Astrocyte of the hippocampus (primary cell): ENCODE data around the gene COQ7.

Experiments
- DNase-seq: peaks from one replicate; pipeline ENCODE4 v3.0.0; 2011; ENCODE audit warnings: low read depth, low spot score

Gene COQ7

DNA sequence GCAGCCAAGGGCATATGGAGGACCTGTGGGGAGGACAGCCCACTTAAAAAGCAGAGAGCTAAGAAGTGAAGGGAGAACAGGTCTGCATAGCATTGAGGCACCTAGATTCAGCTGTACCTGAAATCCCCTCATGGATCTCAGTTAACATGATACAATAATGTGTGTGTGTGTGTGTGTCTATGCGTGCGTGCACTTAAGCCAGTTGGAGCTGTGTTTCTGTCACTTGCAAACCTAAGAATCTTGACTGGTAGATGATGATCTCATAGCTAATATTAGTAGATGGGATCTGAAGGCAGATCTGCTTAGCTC is 44.6 kb downstream of the COQ7 start:
- no peak for DNase-seq

DNA sequence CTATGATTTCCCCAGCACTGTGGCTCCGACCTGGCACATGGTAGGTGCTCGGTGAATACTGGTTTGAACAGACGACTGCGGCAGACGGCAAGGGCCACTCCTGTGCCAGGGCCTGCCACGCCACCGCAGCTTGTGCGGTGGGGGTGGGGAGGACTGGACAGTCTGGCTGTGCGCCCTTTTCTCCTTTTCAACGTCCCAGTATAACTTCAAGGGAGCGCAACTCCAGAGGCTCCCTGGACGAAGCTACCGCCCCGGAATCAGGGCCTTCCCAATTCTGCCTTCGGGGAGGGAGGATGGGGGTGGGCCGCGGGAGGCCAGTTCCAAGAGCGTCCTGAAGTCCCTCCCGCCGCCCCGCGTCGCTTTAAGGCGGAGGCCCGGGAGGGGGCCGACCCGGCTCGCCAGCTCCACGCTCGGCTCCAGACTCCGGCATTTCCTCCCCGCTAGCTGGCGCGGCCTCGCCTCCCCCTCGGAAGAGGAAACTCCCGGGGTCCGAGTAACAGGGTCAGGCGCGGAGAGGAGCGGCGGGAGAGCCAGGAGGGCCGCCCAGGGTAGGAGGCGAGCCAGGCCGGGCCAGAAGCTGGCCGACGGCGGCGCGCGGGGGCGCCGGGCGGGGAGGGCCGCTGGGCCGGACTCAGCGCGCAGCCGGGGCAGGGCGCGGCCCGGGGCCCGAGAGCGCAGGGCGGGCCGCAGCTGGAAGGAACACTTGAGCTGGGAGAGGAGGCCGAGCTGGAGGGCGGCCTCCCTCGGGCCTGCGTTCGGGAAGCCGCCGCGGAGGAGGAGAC is 46.4 kb downstream of the COQ7 start, which contains the start of gene ITPRIPL2:
Gene ITPRIPL2, plus strand, starts transcription at position 388 of the 782 bp plus-strand sequence. CDS start 498 bp downstream, outside the sequence.
- peak; percentile 91 for DNase-seq

DNA sequence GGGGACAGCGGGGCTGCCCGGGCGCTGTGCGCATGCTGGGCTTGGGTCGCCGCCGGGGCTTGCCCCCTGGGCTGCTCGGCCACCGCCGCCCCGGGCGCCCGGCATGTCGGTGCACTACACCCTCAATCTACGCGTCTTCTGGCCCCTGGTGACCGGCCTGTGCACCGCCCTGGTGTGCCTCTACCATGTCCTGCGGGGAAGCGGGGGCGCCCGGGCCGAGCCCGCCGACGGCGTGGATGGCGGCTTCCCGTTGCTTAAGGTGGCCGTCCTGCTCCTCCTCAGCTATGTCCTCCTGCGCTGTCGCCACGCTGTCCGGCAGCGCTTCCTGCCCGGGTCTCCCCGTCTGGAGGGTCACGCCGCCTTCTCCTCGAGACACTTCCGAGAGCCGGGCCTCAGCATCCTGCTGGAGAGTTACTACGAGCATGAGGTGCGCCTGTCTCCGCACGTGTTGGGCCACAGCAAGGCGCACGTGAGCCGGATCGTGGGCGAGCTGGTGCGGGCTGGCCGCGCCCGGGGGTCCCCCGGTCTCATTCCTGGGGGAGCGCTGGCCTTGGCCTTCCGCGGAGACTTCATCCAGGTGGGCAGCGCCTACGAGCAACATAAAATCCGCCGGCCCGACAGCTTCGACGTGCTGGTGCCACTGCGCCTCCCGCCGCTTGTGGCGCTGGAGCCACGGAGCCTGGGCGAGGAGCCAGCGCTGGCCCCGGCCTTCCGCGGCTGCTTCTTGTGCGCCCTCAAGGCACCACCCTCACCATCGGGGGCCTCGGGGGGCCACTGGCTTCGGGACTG is 47.1 kb downstream of the COQ7 start:
- peak; percentile 76 for DNase-seq

DNA sequence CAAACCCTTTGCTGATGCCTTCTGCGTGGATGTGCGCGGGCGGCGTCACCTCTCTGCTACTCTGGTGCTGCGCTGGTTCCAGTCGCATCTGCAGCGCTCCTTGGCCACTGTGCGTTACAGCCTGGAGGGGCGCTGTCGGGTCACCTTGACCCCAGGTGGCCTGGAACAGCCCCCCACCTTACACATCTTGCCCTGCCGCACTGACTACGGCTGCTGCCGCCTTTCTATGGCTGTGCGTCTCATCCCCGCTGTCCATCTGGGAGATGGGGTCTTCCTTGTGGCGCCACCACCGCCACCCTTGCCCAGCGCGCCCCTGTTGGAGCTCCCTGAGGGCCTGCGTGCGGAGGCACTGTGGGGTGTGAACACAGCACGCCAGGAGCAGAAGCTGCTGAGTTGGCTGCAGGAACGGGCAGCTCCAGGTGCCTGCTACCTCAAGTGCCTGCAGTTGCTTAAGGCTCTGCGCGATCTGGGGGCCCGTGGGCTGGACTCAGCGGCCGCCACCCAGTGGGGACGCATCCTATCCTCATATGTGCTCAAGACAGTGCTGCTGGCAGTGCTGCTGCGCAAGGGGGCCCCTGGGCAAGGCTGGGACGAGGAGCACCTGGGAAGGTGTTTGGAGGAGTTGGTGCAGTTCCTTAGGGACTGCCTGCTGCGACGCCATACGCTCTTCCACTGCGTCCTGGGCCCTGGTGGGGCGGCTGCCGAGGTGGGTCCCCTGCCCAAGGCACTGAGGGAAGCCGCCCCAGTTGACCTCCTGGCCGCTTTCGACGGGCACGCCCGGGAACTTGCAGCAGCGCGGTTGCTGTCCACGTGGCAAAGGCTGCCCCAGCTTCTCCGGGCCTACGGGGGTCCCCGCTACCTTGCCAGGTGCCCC is 48.0 kb downstream of the COQ7 start:
- no peak for DNase-seq

DNA sequence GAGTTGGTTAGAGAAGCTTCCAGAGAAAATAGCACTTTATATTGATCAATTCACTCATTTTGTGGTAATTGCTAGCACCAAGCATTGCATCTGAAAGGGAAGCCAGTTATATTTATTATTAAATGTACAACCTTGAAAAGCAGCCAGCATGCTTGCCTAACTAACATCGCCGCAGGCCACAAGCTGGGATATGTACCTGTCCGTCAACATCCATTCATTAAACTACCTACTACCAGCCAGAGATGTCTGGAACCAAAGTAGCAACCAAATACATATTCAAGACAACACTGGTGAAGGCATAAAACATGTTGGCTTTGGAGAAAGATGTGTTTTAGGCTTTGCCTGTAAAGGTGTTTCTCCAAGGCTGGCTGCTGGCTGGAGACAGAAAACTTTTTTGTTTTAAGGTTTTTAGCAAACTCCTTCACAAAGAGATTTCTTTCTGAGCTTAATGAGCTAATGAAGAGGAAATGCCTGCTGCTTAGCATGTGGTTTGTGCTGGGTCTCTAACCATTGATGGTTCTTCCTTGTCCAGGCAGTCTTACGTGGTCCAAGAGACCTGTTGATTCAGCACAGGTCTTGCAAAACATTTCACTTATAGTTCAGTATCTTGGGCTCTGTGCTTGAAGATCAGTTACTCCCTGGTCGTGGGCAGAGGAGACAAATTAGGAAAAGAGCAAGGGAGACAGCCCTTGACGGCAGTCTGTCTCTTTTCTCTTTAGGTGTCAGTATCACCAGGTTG is 49.5 kb downstream of the COQ7 start:
- peak; percentile 13 for DNase-seq

- peak; percentile 94 for DNase-seq
These were observed 51.6 kb downstream of the COQ7 start for GRCh38 chr16:19118938-19119431.

DNA sequence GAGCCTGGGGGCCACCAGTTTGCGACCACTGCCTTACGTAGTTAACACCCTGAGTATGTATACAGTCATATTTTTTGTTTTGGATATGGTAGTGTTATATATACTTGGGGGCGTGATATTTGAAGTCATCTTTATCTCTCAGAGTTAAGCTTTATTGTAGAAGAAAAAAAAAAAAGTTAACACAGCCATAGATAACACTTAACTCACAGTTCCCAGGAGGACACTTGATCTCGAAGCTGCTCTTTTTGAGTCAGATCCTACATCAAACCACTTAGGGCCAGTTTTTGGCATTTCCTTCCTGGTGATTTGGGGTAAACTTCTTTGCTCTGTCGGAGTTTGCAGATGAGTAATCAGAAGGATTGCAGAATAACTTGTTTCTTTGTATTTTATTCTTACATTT is 52.1 kb downstream of the COQ7 start:
- DNase-seq = peak; percentile 36

GRCh38 chr16:19123535-19124178 is 56.2 kb downstream of the COQ7 start:
- peak; percentile 29 for DNase-seq

- DNase-seq = no peak
These were observed 58.9 kb downstream of the COQ7 start for GRCh38 chr16:19126300-19126699.

DNA sequence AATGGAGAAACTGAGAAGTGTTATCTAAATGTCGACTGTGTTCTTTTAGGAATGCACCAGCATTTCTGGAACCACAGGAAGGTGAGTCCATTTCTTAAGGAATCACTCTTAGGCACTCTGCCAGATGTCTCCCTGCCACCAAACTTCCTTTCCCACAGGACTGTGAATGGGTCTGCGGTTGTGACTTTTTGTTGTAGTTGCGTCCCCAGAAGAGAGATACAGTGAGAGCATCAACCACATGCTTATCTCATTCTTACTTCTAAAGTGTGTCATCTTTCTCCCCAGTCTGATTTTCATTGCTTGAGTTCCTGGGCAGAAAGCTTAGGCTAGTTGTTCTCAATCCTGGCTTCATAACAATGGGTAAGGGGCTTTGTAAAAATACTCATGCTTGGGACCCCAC is 59.8 kb downstream of the COQ7 start:
- DNase-seq = no peak

DNA sequence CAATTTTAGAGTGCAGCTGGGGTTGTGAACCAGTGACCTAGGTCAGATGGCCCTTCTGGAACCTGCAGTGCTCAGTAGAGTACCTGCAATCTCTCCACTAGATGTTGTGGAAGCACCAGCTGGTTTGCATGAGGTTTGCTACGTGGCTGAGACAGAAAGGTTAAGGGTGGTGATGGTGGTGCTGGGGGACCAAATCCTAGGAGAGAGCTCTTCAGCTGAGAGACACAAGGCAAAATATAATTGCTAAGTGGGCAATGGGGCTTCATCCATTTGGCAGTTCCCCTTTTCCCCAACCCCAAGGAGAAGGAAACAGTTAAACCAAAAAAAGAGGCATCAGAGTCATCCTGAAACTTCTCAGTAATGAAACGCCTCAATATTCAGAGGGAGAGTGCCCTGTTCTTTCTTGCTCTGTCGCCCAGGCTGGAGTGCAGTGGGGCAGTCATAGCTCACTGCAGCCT is 60.3 kb downstream of the COQ7 start:
- no peak for DNase-seq

DNA sequence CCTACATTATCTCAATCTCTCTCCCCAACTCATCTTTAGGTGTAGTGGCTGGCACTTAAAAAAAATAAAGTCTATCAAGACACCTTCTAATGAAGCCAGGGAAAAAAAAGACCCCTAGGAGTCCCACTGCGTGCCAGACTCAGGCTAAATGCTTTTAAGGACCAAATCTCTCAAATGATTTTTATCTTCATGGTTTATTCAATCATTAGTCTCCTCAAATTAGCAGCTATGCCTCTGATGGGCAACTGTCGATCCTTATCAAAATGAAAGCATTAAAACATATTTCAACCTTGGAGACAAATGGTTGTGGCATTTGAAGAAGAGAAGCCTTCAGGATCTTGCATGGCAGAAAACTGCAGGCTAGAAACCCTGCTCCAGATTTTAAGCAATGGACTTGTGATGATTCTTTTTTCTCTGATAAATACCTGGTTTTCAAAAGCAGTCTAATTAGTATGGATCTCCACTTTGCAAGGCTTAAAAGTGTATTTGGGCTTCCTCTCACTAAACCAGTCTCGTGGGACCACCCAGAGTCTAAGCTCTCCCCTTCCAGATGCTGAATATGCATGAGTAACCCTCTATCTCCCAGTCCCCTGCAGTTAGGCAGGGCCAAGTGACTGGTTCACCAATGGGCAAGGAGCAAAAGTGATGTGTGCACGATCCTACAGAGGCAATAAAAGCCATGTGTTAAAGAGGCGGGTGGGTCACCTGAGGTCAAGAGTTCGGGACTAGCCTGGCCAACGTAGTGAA is 61.2 kb downstream of the COQ7 start:
- no peak for DNase-seq
